Peyer's patch (tissue), 4 donors: Measurements from ENCODE around the gene SLC22A23.

Experiments
- POLR2A ChIP-seq, 2 donors: fragments of 450-650 bp; IDR thresholded peaks; one replicate each; pipeline ENCODE4 v1.5.1; 2017; ENCODE audit warnings: antibody characterized with exemption in 2 of 2, mild to moderate bottlenecking in 2 of 2, moderate library complexity in 2 of 2
- TF ChIP-seq, protein P1 (sequence below), 6 experiments: fragments of 450-650 bp in 4 of 6; fragments of 200-600 bp in 2 of 6; sonication (generic) in 1 of 6; IDR thresholded peaks; one replicate each; pipeline ENCODE4 v1.5.1; 2017 to 2019; ENCODE audit warnings: antibody characterized with exemption in 6 of 6, mild to moderate bottlenecking in 3 of 6, moderate library complexity in 1 of 6

DNA sequence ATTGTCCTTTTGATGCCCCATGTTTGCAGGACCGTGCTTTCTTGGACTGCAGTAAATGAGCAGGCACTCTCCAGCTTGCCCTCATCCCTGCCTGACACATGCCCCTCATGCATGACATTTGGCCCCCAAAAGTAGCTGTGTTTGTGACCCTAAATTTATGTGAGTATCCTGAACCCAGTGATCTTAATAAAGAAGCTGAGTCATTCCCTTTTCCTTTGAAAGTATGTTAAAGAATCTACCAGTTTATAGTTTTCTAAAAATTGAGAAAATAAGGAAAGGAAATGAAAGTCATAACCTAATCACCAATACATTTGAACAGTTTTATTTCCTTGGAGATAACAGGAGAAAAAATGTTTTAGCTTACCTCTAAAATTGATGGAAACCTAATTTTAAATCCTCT is 3.4 kb upstream of the SLC22A23 start:
- TF ChIP-seq, protein P1, sequence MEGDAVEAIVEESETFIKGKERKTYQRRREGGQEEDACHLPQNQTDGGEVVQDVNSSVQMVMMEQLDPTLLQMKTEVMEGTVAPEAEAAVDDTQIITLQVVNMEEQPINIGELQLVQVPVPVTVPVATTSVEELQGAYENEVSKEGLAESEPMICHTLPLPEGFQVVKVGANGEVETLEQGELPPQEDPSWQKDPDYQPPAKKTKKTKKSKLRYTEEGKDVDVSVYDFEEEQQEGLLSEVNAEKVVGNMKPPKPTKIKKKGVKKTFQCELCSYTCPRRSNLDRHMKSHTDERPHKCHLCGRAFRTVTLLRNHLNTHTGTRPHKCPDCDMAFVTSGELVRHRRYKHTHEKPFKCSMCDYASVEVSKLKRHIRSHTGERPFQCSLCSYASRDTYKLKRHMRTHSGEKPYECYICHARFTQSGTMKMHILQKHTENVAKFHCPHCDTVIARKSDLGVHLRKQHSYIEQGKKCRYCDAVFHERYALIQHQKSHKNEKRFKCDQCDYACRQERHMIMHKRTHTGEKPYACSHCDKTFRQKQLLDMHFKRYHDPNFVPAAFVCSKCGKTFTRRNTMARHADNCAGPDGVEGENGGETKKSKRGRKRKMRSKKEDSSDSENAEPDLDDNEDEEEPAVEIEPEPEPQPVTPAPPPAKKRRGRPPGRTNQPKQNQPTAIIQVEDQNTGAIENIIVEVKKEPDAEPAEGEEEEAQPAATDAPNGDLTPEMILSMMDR (IDR thresholded peaks at IDR 0.05), result no peak
- no peak for TF ChIP-seq POLR2A (IDR thresholded peaks at IDR 0.05)
